OCI-LY1 (cell line): Measurements from ENCODE around the gene TMPRSS5.

Source experiments
- EZH2 ChIP-seq: fragments of 200-600 bp; sonication (generic), shearing (Covaris generic); IDR thresholded peaks from 2 replicates; pipeline ENCODE4 v1.8.0; 2017; ENCODE audit warnings: borderline replicate concordance, mixed run types, mild to moderate bottlenecking, antibody characterized with exemption, low read length, moderate library complexity, mixed read lengths
- TF ChIP-seq, protein P1 (sequence below): fragments of 200-600 bp; sonication (generic), shearing (Covaris generic); IDR thresholded peaks from 2 replicates; pipeline ENCODE4 v1.5.1; 2017; ENCODE audit warnings: mild to moderate bottlenecking, antibody characterized with exemption, low read length, moderate library complexity, mixed read lengths

DNA sequence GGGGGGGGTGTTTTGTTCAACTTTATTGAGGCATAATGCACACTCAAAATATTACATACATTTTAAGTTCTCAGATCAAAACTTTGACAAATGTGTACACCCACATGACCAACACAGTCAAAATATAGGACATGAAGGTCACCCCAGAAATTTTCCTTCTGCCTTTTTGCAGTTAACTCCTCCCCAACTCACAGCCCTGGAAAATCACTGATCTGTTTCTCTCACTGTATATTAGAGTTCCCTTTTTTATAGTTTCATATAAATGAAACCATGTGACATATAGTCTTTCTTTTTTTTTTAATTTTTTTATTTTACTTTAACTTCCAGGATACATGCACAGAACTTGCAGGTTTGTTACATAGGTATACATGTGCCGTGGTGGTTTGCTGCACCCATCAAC is 4.6 kb downstream of the TMPRSS5 start:
- TF ChIP-seq, protein P1, sequence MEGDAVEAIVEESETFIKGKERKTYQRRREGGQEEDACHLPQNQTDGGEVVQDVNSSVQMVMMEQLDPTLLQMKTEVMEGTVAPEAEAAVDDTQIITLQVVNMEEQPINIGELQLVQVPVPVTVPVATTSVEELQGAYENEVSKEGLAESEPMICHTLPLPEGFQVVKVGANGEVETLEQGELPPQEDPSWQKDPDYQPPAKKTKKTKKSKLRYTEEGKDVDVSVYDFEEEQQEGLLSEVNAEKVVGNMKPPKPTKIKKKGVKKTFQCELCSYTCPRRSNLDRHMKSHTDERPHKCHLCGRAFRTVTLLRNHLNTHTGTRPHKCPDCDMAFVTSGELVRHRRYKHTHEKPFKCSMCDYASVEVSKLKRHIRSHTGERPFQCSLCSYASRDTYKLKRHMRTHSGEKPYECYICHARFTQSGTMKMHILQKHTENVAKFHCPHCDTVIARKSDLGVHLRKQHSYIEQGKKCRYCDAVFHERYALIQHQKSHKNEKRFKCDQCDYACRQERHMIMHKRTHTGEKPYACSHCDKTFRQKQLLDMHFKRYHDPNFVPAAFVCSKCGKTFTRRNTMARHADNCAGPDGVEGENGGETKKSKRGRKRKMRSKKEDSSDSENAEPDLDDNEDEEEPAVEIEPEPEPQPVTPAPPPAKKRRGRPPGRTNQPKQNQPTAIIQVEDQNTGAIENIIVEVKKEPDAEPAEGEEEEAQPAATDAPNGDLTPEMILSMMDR: no peak
- TF ChIP-seq EZH2: no peak
